K562 (cell line): ENCODE measurements around the gene STK32C.

Experiments
- E2F8 ChIP-seq: fragments of 450-650 bp; IDR thresholded peaks from 2 replicates; pipeline ENCODE4 v1.7.1; 2018; ENCODE audit warnings: mild to moderate bottlenecking, low read depth; ENCODE audit not compliant: partially characterized antibody
- EZH2 ChIP-seq: IDR thresholded peaks from 2 replicates; pipeline ENCODE4 v1.6.1; 2012; ENCODE audit warnings: low read depth, mild to moderate bottlenecking, inconsistent platforms, low read length, borderline replicate concordance
- FOXJ2 ChIP-seq: fragments of 200-800 bp; sonication (Bioruptor generic); IDR thresholded peaks from 2 replicates; pipeline ENCODE4 v1.6.1; 2016; ENCODE audit warnings: missing genetic modification characterization, missing compliant biosample characterization
- POLR2AphosphoS2 ChIP-seq: IDR thresholded peaks from 2 replicates; pipeline ENCODE4 v1.6.1; 2012; ENCODE audit warnings: low read length, improper control_type of control experiment
- ZNF133 ChIP-seq: fragments of 250-450 bp; sonication (Bioruptor Pico); IDR thresholded peaks from 2 replicates; pipeline ENCODE4 v1.4.0; 2020; ENCODE audit warnings: mild to moderate bottlenecking
- TF ChIP-seq, protein P1 (sequence below), 3 experiments: IDR thresholded peaks in 2 of 3; conservative IDR thresholded peaks in 1 of 3; 2 replicates each; pipeline ENCODE4 v1.5.1; 2011 to 2012; ENCODE audit warnings: low read length in 3 of 3, mild to moderate bottlenecking in 3 of 3, control low read depth in 2 of 3, improper control_type of control experiment in 1 of 3, inconsistent platforms in 1 of 3, low read depth in 1 of 3, mixed read lengths in 1 of 3, moderate library complexity in 1 of 3; ENCODE audit not compliant: insufficient read depth in 2 of 3
- TF ChIP-seq, protein P2 (sequence below): sonication (generic); formaldehyde crosslinking; IDR thresholded peaks from 2 replicates; pipeline ENCODE4 v1.8.0; 2022; ENCODE audit warnings: missing genetic modification reagents, mild to moderate bottlenecking, borderline replicate concordance

DNA sequence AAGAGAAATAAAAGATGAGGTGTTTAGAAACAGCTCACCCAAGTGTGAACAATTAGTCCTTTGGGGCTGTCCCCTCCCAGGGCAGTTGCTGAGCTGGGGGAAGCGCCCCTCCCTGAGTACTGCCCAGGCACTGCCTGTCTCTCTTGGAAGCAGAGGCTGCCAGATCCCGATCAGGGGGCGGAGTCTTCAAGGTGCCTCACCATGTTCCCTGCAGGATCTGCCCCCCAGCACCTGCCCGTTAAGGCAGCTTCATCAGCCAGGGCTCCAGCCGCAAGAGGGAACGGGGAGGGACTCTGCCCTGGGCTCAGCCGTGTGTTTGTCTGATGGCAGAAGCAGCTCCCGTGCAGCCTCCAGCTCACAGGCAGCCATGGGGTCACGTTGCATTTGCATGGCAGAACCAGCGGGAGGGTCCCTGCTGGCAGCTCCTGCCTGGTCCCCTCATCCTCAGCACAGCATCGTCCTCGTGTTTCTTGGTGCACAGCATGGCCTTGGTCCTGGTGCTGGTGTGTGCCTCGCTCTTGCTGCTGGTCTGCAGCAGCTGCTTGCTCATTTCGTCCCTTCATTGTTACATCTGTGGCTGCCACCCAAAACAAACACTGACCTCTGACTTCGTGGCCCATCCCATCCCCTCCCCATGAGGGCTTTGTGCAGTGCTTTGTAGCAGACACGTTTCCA is 131.7 kb downstream of the STK32C start:
- TF ChIP-seq E2F8: no peak
- TF ChIP-seq POLR2AphosphoS2: no peak
- no peak for TF ChIP-seq EZH2
- TF ChIP-seq ZNF133 (CRISPR knock-in tag): no peak
- TF ChIP-seq, protein P1, sequence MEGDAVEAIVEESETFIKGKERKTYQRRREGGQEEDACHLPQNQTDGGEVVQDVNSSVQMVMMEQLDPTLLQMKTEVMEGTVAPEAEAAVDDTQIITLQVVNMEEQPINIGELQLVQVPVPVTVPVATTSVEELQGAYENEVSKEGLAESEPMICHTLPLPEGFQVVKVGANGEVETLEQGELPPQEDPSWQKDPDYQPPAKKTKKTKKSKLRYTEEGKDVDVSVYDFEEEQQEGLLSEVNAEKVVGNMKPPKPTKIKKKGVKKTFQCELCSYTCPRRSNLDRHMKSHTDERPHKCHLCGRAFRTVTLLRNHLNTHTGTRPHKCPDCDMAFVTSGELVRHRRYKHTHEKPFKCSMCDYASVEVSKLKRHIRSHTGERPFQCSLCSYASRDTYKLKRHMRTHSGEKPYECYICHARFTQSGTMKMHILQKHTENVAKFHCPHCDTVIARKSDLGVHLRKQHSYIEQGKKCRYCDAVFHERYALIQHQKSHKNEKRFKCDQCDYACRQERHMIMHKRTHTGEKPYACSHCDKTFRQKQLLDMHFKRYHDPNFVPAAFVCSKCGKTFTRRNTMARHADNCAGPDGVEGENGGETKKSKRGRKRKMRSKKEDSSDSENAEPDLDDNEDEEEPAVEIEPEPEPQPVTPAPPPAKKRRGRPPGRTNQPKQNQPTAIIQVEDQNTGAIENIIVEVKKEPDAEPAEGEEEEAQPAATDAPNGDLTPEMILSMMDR (IDR thresholded peaks at IDR 0.05 in 2 of 3, conservative IDR thresholded peaks at IDR 0.05 in 1 of 3; ENCODE audit: insufficient read depth in 2 of 3, low read depth in 1 of 3, low read length in 3 of 3): no peak
- no peak for TF ChIP-seq FOXJ2
- TF ChIP-seq, protein P2, sequence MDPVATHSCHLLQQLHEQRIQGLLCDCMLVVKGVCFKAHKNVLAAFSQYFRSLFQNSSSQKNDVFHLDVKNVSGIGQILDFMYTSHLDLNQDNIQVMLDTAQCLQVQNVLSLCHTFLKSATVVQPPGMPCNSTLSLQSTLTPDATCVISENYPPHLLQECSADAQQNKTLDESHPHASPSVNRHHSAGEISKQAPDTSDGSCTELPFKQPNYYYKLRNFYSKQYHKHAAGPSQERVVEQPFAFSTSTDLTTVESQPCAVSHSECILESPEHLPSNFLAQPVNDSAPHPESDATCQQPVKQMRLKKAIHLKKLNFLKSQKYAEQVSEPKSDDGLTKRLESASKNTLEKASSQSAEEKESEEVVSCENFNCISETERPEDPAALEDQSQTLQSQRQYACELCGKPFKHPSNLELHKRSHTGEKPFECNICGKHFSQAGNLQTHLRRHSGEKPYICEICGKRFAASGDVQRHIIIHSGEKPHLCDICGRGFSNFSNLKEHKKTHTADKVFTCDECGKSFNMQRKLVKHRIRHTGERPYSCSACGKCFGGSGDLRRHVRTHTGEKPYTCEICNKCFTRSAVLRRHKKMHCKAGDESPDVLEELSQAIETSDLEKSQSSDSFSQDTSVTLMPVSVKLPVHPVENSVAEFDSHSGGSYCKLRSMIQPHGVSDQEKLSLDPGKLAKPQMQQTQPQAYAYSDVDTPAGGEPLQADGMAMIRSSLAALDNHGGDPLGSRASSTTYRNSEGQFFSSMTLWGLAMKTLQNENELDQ (CRISPR knock-in tag): no peak
